ENCODE results near the gene FOXP2. TPM values are rescaled to one million over a fixed set of nuclear protein-coding genes. Genes with fewer than 3 reads are reported as not detected.

Gene FOXP2
- total and polyA plus RNA-seq, 4 donors: 1.2 to 7.4 (median 5.7) TPM

DNA sequence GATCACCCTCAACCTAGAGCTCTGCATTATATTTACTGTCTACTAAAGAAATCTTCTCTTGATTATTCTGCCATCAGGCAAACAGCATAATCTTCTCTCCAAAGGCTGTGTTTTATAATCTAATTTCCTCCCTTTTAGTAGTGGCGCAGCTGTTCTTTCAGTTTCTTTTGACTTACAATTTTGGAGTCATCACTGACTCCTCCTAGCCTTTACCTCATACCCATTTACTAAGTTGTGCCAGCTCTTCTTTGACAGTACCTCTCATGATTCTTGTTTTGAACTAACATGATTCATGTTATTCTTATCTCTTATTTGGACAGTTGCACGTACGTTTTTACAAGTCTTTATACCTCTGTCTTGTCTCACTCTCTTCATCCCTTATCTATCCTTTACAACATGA is 113.0 kb downstream of the FOXP2 start:
- Histone ChIP-seq H3K27ac (ENCODE audit: low read depth in 1 of 2, low read length in 2 of 2) (no peak overlapping the region), H3K27me3 (ENCODE audit: control insufficient read depth in 4 of 4, insufficient read depth in 4 of 4, low read length in 3 of 4) (no peaks in the 10 kb centered on the region), H3K4me3 (ENCODE audit: low read depth in 1 of 3, low read length in 3 of 3) (no peak overlapping the region), H3K9me3 (ENCODE audit: control insufficient read depth in 4 of 4, low read length in 3 of 4) (no peaks in the 10 kb centered on the region), H3K4me1 (ENCODE audit: control insufficient read depth in 4 of 4, insufficient read depth in 4 of 4, low read length in 3 of 4) (no peaks in the 10 kb centered on the region), H3K36me3 (ENCODE audit: control insufficient read depth in 4 of 4, insufficient read depth in 3 of 4, low read depth in 1 of 4, low read length in 3 of 4) (no peaks in the 10 kb centered on the region), H3K9ac (ENCODE audit: low read depth in 1 of 2, low read length in 2 of 2) (no peak overlapping the region)
- no peak for DNase-seq (ENCODE audit: low spot score)
- WGBS: 81% methylated on average over 3 of the region's 3 CpGs
- TF ChIP-seq HNF4G (IDR thresholded peaks at IDR 0.05) (no peak), YY1 (IDR thresholded peaks at IDR 0.05) (no peak), TAF1 (conservative IDR thresholded peaks at IDR 0.05) (no peak), FOXA2 (IDR thresholded peaks at IDR 0.05) (no peak), JUND (IDR thresholded peaks at IDR 0.05) (no peak), FOXA1 (IDR thresholded peaks at IDR 0.05) (no peak), EGR1 (IDR thresholded peaks at IDR 0.05; ENCODE audit: low read depth in 2 of 2) (no peak)
- TF ChIP-seq, protein P1, sequence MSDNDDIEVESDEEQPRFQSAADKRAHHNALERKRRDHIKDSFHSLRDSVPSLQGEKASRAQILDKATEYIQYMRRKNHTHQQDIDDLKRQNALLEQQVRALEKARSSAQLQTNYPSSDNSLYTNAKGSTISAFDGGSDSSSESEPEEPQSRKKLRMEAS (IDR thresholded peaks at IDR 0.05): no peak
- TF ChIP-seq, protein P2, sequence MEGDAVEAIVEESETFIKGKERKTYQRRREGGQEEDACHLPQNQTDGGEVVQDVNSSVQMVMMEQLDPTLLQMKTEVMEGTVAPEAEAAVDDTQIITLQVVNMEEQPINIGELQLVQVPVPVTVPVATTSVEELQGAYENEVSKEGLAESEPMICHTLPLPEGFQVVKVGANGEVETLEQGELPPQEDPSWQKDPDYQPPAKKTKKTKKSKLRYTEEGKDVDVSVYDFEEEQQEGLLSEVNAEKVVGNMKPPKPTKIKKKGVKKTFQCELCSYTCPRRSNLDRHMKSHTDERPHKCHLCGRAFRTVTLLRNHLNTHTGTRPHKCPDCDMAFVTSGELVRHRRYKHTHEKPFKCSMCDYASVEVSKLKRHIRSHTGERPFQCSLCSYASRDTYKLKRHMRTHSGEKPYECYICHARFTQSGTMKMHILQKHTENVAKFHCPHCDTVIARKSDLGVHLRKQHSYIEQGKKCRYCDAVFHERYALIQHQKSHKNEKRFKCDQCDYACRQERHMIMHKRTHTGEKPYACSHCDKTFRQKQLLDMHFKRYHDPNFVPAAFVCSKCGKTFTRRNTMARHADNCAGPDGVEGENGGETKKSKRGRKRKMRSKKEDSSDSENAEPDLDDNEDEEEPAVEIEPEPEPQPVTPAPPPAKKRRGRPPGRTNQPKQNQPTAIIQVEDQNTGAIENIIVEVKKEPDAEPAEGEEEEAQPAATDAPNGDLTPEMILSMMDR (IDR thresholded peaks at IDR 0.05; ENCODE audit: low read depth, low read length, missing input control): no peak

DNA sequence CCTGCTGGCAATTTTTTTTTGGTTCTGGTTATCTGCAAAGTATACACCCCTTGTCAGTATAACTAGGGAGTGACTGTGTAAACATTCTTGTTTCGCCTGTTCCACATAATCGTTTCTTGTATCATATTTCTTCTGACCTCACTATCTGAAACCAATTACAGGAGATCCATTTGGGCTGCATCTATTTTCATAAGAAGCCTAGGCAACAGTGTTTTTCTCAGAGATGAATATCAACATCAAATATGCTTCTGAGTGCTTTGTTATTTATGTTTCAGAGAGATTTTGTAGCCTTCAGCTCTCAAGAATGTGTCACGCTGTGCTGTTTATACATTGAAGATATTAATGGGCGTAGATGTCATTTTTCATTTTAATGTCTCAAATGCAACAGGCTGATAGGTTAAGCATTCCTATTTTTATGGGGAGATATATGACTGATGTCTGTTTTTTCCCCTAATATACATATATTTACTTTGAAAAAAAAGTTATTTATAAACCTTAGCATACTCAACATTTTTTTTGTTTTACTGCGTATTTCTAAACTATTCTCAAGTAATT is 115.5 kb downstream of the FOXP2 start:
- no peaks in the 10 kb centered on the region for H3K27me3 ChIP-seq (ENCODE audit: control insufficient read depth in 4 of 4, insufficient read depth in 4 of 4, low read length in 3 of 4)
- H3K36me3 ChIP-seq (ENCODE audit: control insufficient read depth in 4 of 4, insufficient read depth in 3 of 4, low read depth in 1 of 4, low read length in 3 of 4): no peaks in the 10 kb centered on the region
- WGBS: 75% methylated on average over 5 of the region's 5 CpGs
- no peak overlapping the region for H3K9ac ChIP-seq (ENCODE audit: low read depth in 1 of 2, low read length in 2 of 2)
- DNase-seq (ENCODE audit: low spot score): no peak
- no peak overlapping the region for H3K27ac ChIP-seq (ENCODE audit: low read depth in 1 of 2, low read length in 2 of 2)
- H3K4me3 ChIP-seq (ENCODE audit: low read depth in 1 of 3, low read length in 3 of 3): no peak overlapping the region
- no peaks in the 10 kb centered on the region for H3K9me3 ChIP-seq (ENCODE audit: control insufficient read depth in 4 of 4, low read length in 3 of 4)
- TF ChIP-seq RXRA (IDR thresholded peaks at IDR 0.05) (no peak), SP1 (IDR thresholded peaks at IDR 0.05) (no peak), YY1 (IDR thresholded peaks at IDR 0.05) (no peak), JUND (IDR thresholded peaks at IDR 0.05) (no peak)
- H3K4me1 ChIP-seq (ENCODE audit: control insufficient read depth in 4 of 4, insufficient read depth in 4 of 4, low read length in 3 of 4): no peaks in the 10 kb centered on the region

DNA sequence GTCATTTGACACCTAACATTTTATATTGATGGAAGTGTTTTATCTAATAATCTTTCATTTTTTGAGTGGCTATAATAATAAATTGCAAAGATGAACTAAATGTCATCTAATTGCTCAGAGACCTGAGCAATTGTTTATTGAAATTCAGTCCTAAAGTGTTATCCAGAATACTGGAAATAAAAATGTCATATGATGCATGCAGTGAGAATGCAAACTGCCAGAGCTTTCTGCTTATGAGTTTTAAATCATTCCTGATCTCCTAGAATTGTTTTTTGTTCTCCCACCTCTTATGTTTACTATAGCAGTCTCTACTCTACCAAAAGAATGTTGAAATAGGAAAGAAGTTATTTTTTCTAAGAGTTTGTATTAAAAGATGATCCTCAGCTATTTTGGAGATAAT is 116.7 kb downstream of the FOXP2 start:
- TF ChIP-seq RXRA (IDR thresholded peaks at IDR 0.05): no peak
- TF ChIP-seq EGR1 (IDR thresholded peaks at IDR 0.05; ENCODE audit: low read depth in 2 of 2): no peak
- no peak for TF ChIP-seq RAD21 (IDR thresholded peaks at IDR 0.05)
- no peak for TF ChIP-seq YY1 (IDR thresholded peaks at IDR 0.05)
- TF ChIP-seq, protein P3, sequence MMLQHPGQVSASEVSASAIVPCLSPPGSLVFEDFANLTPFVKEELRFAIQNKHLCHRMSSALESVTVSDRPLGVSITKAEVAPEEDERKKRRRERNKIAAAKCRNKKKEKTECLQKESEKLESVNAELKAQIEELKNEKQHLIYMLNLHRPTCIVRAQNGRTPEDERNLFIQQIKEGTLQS (IDR thresholded peaks at IDR 0.05): no peak
- TF ChIP-seq HNF4A (conservative IDR thresholded peaks at IDR 0.05): no peak
- TF ChIP-seq, protein P4, sequence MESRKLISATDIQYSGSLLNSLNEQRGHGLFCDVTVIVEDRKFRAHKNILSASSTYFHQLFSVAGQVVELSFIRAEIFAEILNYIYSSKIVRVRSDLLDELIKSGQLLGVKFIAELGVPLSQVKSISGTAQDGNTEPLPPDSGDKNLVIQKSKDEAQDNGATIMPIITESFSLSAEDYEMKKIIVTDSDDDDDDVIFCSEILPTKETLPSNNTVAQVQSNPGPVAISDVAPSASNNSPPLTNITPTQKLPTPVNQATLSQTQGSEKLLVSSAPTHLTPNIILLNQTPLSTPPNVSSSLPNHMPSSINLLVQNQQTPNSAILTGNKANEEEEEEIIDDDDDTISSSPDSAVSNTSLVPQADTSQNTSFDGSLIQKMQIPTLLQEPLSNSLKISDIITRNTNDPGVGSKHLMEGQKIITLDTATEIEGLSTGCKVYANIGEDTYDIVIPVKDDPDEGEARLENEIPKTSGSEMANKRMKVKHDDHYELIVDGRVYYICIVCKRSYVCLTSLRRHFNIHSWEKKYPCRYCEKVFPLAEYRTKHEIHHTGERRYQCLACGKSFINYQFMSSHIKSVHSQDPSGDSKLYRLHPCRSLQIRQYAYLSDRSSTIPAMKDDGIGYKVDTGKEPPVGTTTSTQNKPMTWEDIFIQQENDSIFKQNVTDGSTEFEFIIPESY (IDR thresholded peaks at IDR 0.05): no peak
- no peak for TF ChIP-seq TAF1 (conservative IDR thresholded peaks at IDR 0.05)
- TF ChIP-seq GABPA (IDR thresholded peaks at IDR 0.05 in 1 of 2, conservative IDR thresholded peaks at IDR 0.05 in 1 of 2): no peak
- TF ChIP-seq SP1 (IDR thresholded peaks at IDR 0.05): no peak
- TF ChIP-seq NR2F2 (IDR thresholded peaks at IDR 0.05): no peak
- DNase-seq (ENCODE audit: low spot score): no peak
- Histone ChIP-seq H3K9ac (ENCODE audit: low read depth in 1 of 2, low read length in 2 of 2) (no peak overlapping the region), H3K4me1 (ENCODE audit: control insufficient read depth in 4 of 4, insufficient read depth in 4 of 4, low read length in 3 of 4) (no peaks in the 10 kb centered on the region), H3K27me3 (ENCODE audit: control insufficient read depth in 4 of 4, insufficient read depth in 4 of 4, low read length in 3 of 4) (no peaks in the 10 kb centered on the region), H3K4me3 (ENCODE audit: low read depth in 1 of 3, low read length in 3 of 3) (no peak overlapping the region), H3K9me3 (ENCODE audit: control insufficient read depth in 4 of 4, low read length in 3 of 4) (no peaks in the 10 kb centered on the region), H3K27ac (ENCODE audit: low read depth in 1 of 2, low read length in 2 of 2) (no peak overlapping the region), H3K36me3 (ENCODE audit: control insufficient read depth in 4 of 4, insufficient read depth in 3 of 4, low read depth in 1 of 4, low read length in 3 of 4) (no peaks in the 10 kb centered on the region)
